Measurements from ENCODE around the gene AMFR.

AMFR gene

GRCh38 chr16:56317998-56318826, 107.1 kb downstream of the AMFR start:
- peak; percentile 49 for DNase-seq (ENCODE audit: extremely low read depth, low read depth)
- TF ChIP-seq CTCF (IDR thresholded peaks at IDR 0.05; ENCODE audit: low read depth, low read length, missing control alignments), result peak; percentile 90
- no peak overlapping the region for H3K4me3 ChIP-seq (replicated peaks; ENCODE audit: low read depth, low read length)

GRCh38 chr16:56316545-56316944, 108.8 kb downstream of the AMFR start:
- no peak for DNase-seq (ENCODE audit: extremely low read depth, low read depth)
- no peak for TF ChIP-seq CTCF (IDR thresholded peaks at IDR 0.05; ENCODE audit: low read depth, low read length, missing control alignments)
- H3K4me3 ChIP-seq (replicated peaks; ENCODE audit: low read depth, low read length), result no peak overlapping the region

GRCh38 chr16:56315955-56316354, 109.4 kb downstream of the AMFR start:
- no peak for TF ChIP-seq CTCF (IDR thresholded peaks at IDR 0.05; ENCODE audit: low read depth, low read length, missing control alignments)

GRCh38 chr16:56314244-56314850, 111.0 kb downstream of the AMFR start:
- H3K4me3 ChIP-seq (replicated peaks; ENCODE audit: low read depth, low read length), result no peak overlapping the region
- no peak for DNase-seq (ENCODE audit: extremely low read depth, low read depth)
- no peak for TF ChIP-seq CTCF (IDR thresholded peaks at IDR 0.05; ENCODE audit: low read depth, low read length, missing control alignments)

More at GRCh38 chr16:56315955-56316354, 109.4 kb downstream of the AMFR start:
- no peak for DNase-seq (ENCODE audit: extremely low read depth, low read depth)
- no peak overlapping the region for H3K4me3 ChIP-seq (replicated peaks; ENCODE audit: low read depth, low read length)

GRCh38 chr16:56312556-56312955, 112.8 kb downstream of the AMFR start:
- no peak for TF ChIP-seq CTCF (IDR thresholded peaks at IDR 0.05; ENCODE audit: low read depth, low read length, missing control alignments)
- no peak for DNase-seq (ENCODE audit: extremely low read depth, low read depth)
- H3K4me3 ChIP-seq (replicated peaks; ENCODE audit: low read depth, low read length), result no peak overlapping the region

- TF ChIP-seq CTCF (IDR thresholded peaks at IDR 0.05; ENCODE audit: low read depth, low read length, missing control alignments), result no peak
- no peak for DNase-seq (ENCODE audit: extremely low read depth, low read depth)
- no peak overlapping the region for H3K4me3 ChIP-seq (replicated peaks; ENCODE audit: low read depth, low read length)
These were observed 113.4 kb downstream of the AMFR start for GRCh38 chr16:56312028-56312300.

Measured in HFF-Myc (cell line).